ENCODE data around the gene PLB1.
A peak's percentile ranks its signal among the peaks of the same experiment; 100 is the strongest.

The PLB1 gene

GRCh38 chr2:28568533-28568932 lies 72.7 kb downstream of the PLB1 start:
- DNase-seq: no peak
- Mint-ChIP-seq H3K4me3 (no peak overlapping the region), H3K27me3 (peaks cover 13% of the 10 kb centered on the region), H3K9me3 (no peaks in the 10 kb centered on the region), H3K27ac (no peak overlapping the region), H3K4me1 (peaks cover 9% of the 10 kb centered on the region)
- ATAC-seq: no peak

- Mint-ChIP-seq H3K4me3 (no peak overlapping the region), H3K27me3 (peaks cover 13% of the 10 kb centered on the region), H3K27ac (no peak overlapping the region), H3K4me1 (peaks cover 9% of the 10 kb centered on the region), H3K9me3 (no peaks in the 10 kb centered on the region)
- ATAC-seq (no peak), DNase-seq (no peak)
Observed at GRCh38 chr2:28570431-28570830, 74.6 kb downstream of the PLB1 start.

DNA sequence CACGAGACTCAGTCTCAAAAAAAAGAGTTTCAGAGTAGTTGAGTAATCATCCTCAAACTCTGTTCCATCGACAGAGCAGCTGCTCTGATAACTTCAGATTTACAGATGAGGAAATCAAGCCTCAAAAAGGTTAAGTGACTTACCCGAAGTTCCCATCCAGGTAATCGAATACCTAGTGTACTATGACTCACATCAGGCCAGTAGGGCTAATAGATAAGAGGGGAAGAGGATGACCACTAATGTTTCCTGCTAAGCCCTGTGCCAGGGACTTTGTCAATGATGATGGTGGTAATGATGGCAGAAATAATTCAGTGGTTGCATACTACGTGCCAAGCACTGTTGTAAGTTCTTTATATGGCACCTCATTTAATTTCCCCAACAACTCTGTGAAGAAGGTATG lies 80.9 kb downstream of the PLB1 start:
- ATAC-seq (no peak), DNase-seq (no peak)
- H3K27me3 Mint-ChIP-seq: peaks cover 11% of the 10 kb centered on the region
- no peak overlapping the region for H3K27ac Mint-ChIP-seq
- H3K9me3 Mint-ChIP-seq: no peaks in the 10 kb centered on the region
- H3K4me1 Mint-ChIP-seq: peaks cover under 1% of the 10 kb centered on the region
- H3K4me3 Mint-ChIP-seq: no peak overlapping the region

- no peak overlapping the region for H3K27ac Mint-ChIP-seq
- H3K4me1 Mint-ChIP-seq: peaks cover 6% of the 10 kb centered on the region
- H3K27me3 Mint-ChIP-seq: peaks cover 11% of the 10 kb centered on the region
- no peaks in the 10 kb centered on the region for H3K9me3 Mint-ChIP-seq
- no peak overlapping the region for H3K4me3 Mint-ChIP-seq
- ATAC-seq (no peak), DNase-seq (no peak)
Observed at GRCh38 chr2:28577791-28578680, 82.2 kb downstream of the PLB1 start.

DNA sequence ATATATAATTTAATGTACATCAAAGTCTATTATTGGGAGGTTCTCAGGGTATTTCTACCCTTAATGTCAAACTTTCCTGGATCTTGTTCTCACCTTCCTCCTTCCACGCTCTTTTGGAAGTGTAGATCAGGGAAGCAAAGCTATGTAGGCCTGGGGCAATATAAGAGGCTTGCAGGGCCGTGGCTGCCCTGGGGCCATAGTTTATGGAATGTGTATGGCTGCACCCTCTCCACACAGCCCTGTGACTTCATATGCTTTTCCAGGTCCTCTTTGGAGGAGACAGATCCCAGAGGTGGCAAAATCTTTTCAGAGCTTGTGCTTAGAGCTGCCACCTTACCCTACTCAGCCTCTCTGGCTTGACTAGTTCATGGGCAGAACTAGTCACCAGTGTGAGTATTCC lies 82.9 kb downstream of the PLB1 start:
- no peak overlapping the region for H3K27ac Mint-ChIP-seq
- ATAC-seq (no peak), DNase-seq (no peak)
- no peaks in the 10 kb centered on the region for H3K9me3 Mint-ChIP-seq
- peaks cover 9% of the 10 kb centered on the region for H3K4me1 Mint-ChIP-seq
- H3K27me3 Mint-ChIP-seq: peaks cover 11% of the 10 kb centered on the region
- no peak overlapping the region for H3K4me3 Mint-ChIP-seq

DNA sequence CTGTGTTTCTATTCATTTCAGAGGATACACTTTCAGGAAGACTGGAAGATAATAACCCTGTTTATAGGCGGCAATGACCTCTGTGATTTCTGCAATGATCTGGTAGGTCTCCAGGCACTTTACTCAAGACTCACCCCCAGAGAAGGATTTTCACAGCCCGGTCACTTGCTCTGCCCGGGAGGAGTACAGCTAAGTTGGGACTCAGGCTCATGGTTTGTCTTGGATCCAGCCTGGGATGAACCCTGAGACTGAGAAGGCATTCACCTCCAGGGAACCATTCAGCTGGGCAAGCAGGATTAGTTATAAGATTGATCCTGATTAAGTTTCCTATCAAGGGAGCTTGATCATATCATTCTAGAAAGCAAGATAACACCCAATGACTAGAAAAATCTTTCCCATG lies 83.7 kb downstream of the PLB1 start:
- Mint-ChIP-seq H3K4me1 (peaks cover 17% of the 10 kb centered on the region), H3K27ac (no peak overlapping the region), H3K9me3 (no peaks in the 10 kb centered on the region), H3K4me3 (no peak overlapping the region), H3K27me3 (peaks cover 11% of the 10 kb centered on the region)
- ATAC-seq: no peak
- DNase-seq: no peak

GRCh38 chr2:28580078-28580477 lies 84.2 kb downstream of the PLB1 start:
- H3K27me3 Mint-ChIP-seq: peaks cover 11% of the 10 kb centered on the region
- ATAC-seq (no peak), DNase-seq (no peak)
- no peaks in the 10 kb centered on the region for H3K9me3 Mint-ChIP-seq
- H3K4me3 Mint-ChIP-seq: no peak overlapping the region
- H3K27ac Mint-ChIP-seq: peak overlapping the region in 1 of 2 donors; percentile 25
- peaks cover 22% of the 10 kb centered on the region for H3K4me1 Mint-ChIP-seq

- Mint-ChIP-seq H3K9me3 (no peaks in the 10 kb centered on the region), H3K27me3 (peaks cover 11% of the 10 kb centered on the region), H3K4me3 (no peak overlapping the region), H3K4me1 (peaks cover 35% of the 10 kb centered on the region), H3K27ac (no peak overlapping the region)
- no peak for DNase-seq
- no peak for ATAC-seq
Observed at GRCh38 chr2:28581312-28581711, 85.5 kb downstream of the PLB1 start.

DNA sequence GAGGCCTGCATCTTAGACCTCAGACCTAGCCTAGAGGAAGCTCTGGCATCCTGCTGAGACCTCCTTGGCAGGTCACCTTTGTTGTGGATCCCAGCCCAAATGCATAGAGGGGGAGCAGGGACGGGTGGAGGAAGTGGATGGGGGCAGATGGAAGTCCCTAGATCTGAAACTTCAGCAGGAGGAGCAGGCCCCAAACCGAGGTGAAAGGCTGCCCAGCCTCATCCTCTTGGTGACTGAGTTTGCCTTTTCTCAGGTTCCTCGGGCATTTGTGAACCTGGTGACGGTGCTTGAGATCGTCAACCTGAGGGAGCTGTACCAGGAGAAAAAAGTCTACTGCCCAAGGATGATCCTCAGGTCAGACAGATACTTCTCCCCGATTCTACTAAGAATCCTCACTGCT lies 86.3 kb downstream of the PLB1 start:
- H3K27me3 Mint-ChIP-seq: peaks cover 11% of the 10 kb centered on the region
- H3K4me3 Mint-ChIP-seq: no peak overlapping the region
- no peaks in the 10 kb centered on the region for H3K9me3 Mint-ChIP-seq
- DNase-seq (no peak), ATAC-seq (no peak)
- no peak overlapping the region for H3K27ac Mint-ChIP-seq
- H3K4me1 Mint-ChIP-seq: peaks cover 43% of the 10 kb centered on the region

DNA sequence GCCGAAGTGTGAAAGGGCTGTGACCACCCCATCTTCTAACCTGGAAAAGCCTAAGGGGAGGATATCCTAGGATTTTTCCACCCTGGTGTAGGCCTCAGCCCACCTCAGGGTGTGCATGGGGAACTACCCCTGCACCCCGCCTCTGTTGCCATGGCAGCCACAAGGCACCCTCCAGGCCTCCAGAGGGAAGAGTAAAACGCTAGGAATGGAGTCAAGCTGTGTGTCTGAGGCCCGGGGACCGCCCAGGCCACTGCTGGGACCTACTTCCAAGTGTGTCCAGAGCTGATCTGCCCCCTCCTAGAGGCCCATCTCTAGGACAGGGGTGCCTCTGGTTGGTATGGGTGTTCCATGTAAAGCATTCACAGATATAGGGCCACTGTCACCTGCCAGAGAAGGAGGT lies 86.7 kb downstream of the PLB1 start:
- Mint-ChIP-seq H3K4me3 (no peak overlapping the region), H3K9me3 (no peaks in the 10 kb centered on the region), H3K4me1 (peaks cover 47% of the 10 kb centered on the region), H3K27ac (no peak overlapping the region), H3K27me3 (peaks cover 11% of the 10 kb centered on the region)
- DNase-seq (no peak), ATAC-seq (no peak)

DNA sequence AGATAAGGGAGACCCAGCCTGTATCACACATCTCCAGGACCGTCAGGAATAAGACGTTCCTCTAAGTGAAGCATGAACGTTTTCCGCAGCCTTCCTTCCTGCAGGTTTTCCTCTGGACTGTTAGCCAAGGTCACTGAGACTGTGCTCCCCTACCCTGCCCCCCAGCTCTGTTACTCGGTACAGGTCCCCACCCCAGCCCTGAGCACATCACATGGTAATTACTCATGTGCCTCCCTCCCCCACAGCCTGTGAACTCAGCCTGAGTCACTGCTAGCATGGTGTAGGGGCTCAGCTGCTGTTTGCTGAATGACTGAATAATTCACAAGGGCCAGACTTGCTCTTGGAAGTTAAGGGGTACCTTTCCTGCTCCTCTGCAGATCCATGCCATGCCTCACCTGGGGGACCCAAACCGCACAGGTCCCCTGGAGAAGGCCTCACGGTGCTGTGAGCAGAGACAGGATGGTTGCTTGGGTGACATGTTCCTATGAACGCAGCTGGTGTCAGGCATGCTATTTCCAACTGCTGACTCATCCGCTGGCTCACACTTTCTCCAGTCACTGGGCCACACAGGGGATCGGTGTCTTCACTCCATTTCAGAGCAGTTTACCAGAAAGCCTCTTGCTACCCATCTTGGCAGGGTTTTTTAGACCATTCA lies 88.2 kb downstream of the PLB1 start:
- DNase-seq (peak; percentile 50 to 61), ATAC-seq (peak; percentile 92)
- peaks cover 62% of the 10 kb centered on the region for H3K4me1 Mint-ChIP-seq
- H3K9me3 Mint-ChIP-seq: no peaks in the 10 kb centered on the region
- H3K27ac Mint-ChIP-seq: peak overlapping the region; percentile 6 to 69
- H3K4me3 Mint-ChIP-seq: peak overlapping the region; percentile 44 to 51
- H3K27me3 Mint-ChIP-seq: peaks cover 11% of the 10 kb centered on the region

GRCh38 chr2:28586867-28587266 lies 91.0 kb downstream of the PLB1 start:
- Mint-ChIP-seq H3K27ac (peak overlapping the region in 1 of 2 donors; percentile 54), H3K4me1 (peaks cover 82% of the 10 kb centered on the region), H3K27me3 (peaks cover 14% of the 10 kb centered on the region), H3K4me3 (peak overlapping the region; percentile 23 to 59), H3K9me3 (no peaks in the 10 kb centered on the region)
- DNase-seq: peak; percentile 40 to 59
- peak; percentile 78 for ATAC-seq

GRCh38 chr2:28587526-28588291 lies 91.8 kb downstream of the PLB1 start:
- no peak for ATAC-seq
- peaks cover 78% of the 10 kb centered on the region for H3K4me1 Mint-ChIP-seq
- H3K27ac Mint-ChIP-seq: peak overlapping the region in 1 of 2 donors; percentile 23
- DNase-seq: no peak
- H3K9me3 Mint-ChIP-seq: no peaks in the 10 kb centered on the region
- peaks cover 14% of the 10 kb centered on the region for H3K27me3 Mint-ChIP-seq
- peak overlapping the region; percentile 23 to 49 for H3K4me3 Mint-ChIP-seq

DNA sequence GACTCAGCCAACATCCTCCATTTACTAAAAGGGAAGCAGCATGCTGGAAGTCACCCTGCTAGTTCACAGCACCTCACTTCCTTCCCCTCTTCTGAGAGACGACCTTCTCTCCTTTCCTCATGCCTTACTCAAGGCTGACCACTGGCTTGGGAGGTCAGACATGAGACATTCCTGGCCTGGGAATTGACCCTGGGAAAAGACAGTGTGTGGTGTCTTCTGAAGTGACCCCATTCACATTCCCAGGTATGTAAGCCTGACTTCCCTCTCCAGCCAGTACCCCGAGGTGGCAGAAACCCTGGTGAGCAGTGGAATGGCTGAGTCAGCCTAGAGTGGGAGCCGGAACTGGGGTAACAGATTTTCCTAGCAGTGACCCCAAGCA lies 92.4 kb downstream of the PLB1 start:
- peak overlapping the region; percentile 4 to 49 for H3K4me3 Mint-ChIP-seq
- peaks cover 14% of the 10 kb centered on the region for H3K27me3 Mint-ChIP-seq
- DNase-seq (no peak), ATAC-seq (no peak)
- H3K9me3 Mint-ChIP-seq: no peaks in the 10 kb centered on the region
- peak overlapping the region; percentile 23 to 58 for H3K27ac Mint-ChIP-seq
- H3K4me1 Mint-ChIP-seq: peaks cover 78% of the 10 kb centered on the region

DNA sequence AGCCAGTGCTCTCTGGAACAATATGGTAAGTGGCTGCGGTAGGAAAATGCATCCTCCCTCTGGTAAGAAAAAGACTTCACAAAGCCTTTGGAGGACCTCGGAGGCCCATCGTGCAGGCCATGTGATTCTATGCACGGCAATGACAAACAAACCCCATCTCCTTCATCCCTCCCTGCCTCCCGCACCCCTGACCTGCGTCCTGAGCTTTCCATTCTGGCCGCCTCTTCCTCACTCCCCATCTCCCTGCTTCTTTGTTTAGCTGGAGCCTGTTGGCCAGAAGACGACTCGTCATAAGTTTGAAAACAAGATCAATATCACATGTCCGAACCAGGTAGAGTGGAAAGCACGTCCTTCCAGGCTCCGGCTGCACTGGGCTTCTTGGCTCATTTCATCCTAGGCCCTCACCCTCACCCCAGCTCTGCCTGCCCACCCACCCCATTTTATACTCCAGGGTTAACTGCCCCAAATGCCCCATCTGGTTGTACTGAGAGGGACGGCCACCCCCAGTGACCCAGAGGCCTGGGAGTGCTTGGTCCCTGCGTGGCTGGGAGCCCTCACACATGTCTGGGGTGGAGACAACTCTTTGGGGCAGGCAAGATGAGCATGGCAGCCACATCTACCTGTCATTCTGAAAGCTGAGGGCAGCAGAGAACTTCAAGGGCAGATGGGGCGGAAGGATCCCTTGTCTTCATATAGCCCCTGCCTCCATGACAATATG lies 94.0 kb downstream of the PLB1 start:
- Mint-ChIP-seq H3K4me3 (no peak overlapping the region), H3K9me3 (no peaks in the 10 kb centered on the region), H3K27me3 (peaks cover 14% of the 10 kb centered on the region), H3K27ac (no peak overlapping the region), H3K4me1 (peaks cover 76% of the 10 kb centered on the region)
- no peak for DNase-seq
- no peak for ATAC-seq

Data from stimulated activated naive CD8-positive, alpha-beta T cell treated with anti-CD3 and anti-CD28 coated beads, Interleukin-15, amount 100 ng/mL, for 72 hours (primary cell).